Chondrocyte (in vitro differentiated cells): ENCODE data around the gene TGFBR3. TPM values are rescaled to one million over a fixed set of nuclear protein-coding genes. Genes with fewer than 3 reads are reported as not detected.

Experiments used
- DNase-seq: peaks from one replicate; pipeline ENCODE4 v3.0.0; 2021; ENCODE audit warnings: mixed read lengths, low spot score
- H3K27ac Mint-ChIP-seq: one replicate; pipeline ENCODE4 v1.8.0; 2021; ENCODE audit warnings: mild to moderate bottlenecking, moderate library complexity, mixed read lengths; ENCODE audit not compliant: unreplicated experiment
- H3K27me3 Mint-ChIP-seq: 2 replicates; pipeline ENCODE4 v1.8.0; 2021; ENCODE audit warnings: low read depth, mixed read lengths
- H3K36me3 Mint-ChIP-seq: 2 replicates; pipeline ENCODE4 v1.8.0; 2021; ENCODE audit warnings: low read depth, mixed read lengths
- H3K4me1 Mint-ChIP-seq: 2 replicates; pipeline ENCODE4 v1.8.0; 2021; ENCODE audit warnings: low read depth, mild to moderate bottlenecking, mixed read lengths
- H3K4me3 Mint-ChIP-seq: one replicate; pipeline ENCODE4 v1.8.0; 2021; ENCODE audit warnings: mild to moderate bottlenecking, moderate library complexity, mixed read lengths; ENCODE audit not compliant: unreplicated experiment
- H3K9me3 Mint-ChIP-seq: 2 replicates; pipeline ENCODE4 v1.8.0; 2021; ENCODE audit warnings: low read depth, mixed read lengths
- total RNA-seq: library from RNA; stranded (reverse); gene quantifications from 3 replicates; pipeline ENCODE4 v1.2.1, GENCODE V29; 2021
- TF ChIP-seq, protein P1 (sequence below): fragments of 200-600 bp; sonication (generic); IDR thresholded peaks from 2 replicates; pipeline ENCODE4 v1.5.0; 2021; ENCODE audit warnings: antibody characterized with exemption, mild to moderate bottlenecking, moderate library complexity

The TGFBR3 gene
- total RNA-seq, 1 donor from 2014 or later, result 1.4 TPM

DNA sequence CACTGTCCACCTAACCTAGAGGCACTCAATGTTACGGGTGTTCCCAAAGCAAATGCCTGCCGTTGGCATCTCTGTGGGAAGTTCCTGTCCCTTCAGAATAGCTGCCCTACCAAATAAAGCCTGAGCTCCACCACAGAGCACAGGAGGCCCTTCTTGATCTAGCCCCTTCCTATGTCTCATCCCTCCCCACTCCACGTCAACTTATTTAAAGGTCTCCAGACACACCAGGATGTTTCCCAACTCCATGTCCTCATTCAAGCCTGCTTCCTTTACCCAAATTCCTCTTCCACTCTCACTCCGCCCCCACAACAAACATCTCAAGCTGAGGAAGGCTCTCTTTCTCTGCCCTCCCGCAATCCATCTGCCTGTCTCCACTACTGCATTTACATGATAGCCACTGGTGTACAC lies 87.7 kb downstream of the TGFBR3 start:
- Mint-ChIP-seq H3K4me3 (no peak overlapping the region), H3K27ac (no peak overlapping the region), H3K36me3 (no peaks in the 10 kb centered on the region), H3K9me3 (no peaks in the 10 kb centered on the region), H3K27me3 (no peaks in the 10 kb centered on the region), H3K4me1 (peaks cover 18% of the 10 kb centered on the region)
- DNase-seq, result no peak
- TF ChIP-seq, protein P1, sequence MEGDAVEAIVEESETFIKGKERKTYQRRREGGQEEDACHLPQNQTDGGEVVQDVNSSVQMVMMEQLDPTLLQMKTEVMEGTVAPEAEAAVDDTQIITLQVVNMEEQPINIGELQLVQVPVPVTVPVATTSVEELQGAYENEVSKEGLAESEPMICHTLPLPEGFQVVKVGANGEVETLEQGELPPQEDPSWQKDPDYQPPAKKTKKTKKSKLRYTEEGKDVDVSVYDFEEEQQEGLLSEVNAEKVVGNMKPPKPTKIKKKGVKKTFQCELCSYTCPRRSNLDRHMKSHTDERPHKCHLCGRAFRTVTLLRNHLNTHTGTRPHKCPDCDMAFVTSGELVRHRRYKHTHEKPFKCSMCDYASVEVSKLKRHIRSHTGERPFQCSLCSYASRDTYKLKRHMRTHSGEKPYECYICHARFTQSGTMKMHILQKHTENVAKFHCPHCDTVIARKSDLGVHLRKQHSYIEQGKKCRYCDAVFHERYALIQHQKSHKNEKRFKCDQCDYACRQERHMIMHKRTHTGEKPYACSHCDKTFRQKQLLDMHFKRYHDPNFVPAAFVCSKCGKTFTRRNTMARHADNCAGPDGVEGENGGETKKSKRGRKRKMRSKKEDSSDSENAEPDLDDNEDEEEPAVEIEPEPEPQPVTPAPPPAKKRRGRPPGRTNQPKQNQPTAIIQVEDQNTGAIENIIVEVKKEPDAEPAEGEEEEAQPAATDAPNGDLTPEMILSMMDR, result no peak

DNA sequence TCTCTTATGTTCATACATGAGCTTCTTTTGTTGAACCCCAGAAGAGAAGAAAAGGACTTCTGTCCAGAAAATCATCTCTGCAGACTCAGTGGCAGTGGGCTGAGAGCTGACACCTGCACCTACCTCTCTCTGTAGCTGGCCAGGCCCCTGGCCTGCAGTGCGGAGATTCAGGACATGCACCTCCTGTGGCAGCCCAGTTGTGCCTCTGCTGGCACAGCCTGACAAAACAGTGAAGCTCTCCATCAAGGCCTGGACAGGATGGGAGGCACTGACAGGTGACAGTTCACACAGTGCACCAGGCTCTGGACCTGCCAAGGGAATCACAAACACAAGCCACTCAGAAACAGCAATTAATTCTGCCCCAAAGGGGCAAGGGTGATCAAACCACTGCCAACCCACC lies 88.8 kb downstream of the TGFBR3 start:
- TF ChIP-seq, protein P1, result no peak
- no peak for DNase-seq
- Mint-ChIP-seq H3K27me3 (peaks cover 1% of the 10 kb centered on the region), H3K9me3 (no peaks in the 10 kb centered on the region), H3K4me3 (no peak overlapping the region), H3K36me3 (no peaks in the 10 kb centered on the region), H3K27ac (no peak overlapping the region), H3K4me1 (peaks cover 18% of the 10 kb centered on the region)

GRCh38 chr1:91796390-91796654 lies 89.6 kb downstream of the TGFBR3 start:
- Mint-ChIP-seq H3K4me1 (peaks cover 18% of the 10 kb centered on the region), H3K27me3 (peaks cover 2% of the 10 kb centered on the region)

GRCh38 chr1:91795591-91796389 lies 90.2 kb downstream of the TGFBR3 start:
- peaks cover 18% of the 10 kb centered on the region for H3K4me1 Mint-ChIP-seq
- peaks cover 4% of the 10 kb centered on the region for H3K27me3 Mint-ChIP-seq
- no peaks in the 10 kb centered on the region for H3K36me3 Mint-ChIP-seq
- peak overlapping the region; percentile 12 for H3K27ac Mint-ChIP-seq
- DNase-seq, result no peak
- H3K4me3 Mint-ChIP-seq, result peak overlapping the region; percentile 7
- H3K9me3 Mint-ChIP-seq, result no peaks in the 10 kb centered on the region
- TF ChIP-seq, protein P1, result no peak

More at GRCh38 chr1:91796390-91796654, 89.6 kb downstream of the TGFBR3 start:
- Mint-ChIP-seq H3K9me3 (no peaks in the 10 kb centered on the region), H3K4me3 (no peak overlapping the region), H3K36me3 (no peaks in the 10 kb centered on the region), H3K27ac (no peak overlapping the region)
- DNase-seq, result no peak
- TF ChIP-seq, protein P1, result no peak

- Mint-ChIP-seq H3K27me3 (peaks cover 4% of the 10 kb centered on the region), H3K4me1 (peaks cover 18% of the 10 kb centered on the region), H3K4me3 (no peak overlapping the region), H3K9me3 (no peaks in the 10 kb centered on the region), H3K27ac (no peak overlapping the region), H3K36me3 (no peaks in the 10 kb centered on the region)
- TF ChIP-seq, protein P1, result no peak
- no peak for DNase-seq
Measured at GRCh38 chr1:91793877-91794276, 92.1 kb downstream of the TGFBR3 start.
